Body of pancreas (tissue), 4 donors: Measurements from ENCODE around the gene PARP1. TPM values are rescaled to one million over a fixed set of nuclear protein-coding genes. Genes with fewer than 3 reads are reported as not detected.
A peak's percentile ranks its signal among the peaks of the same experiment; 100 is the strongest.

Source experiments
- ATAC-seq: fragments of 150-250 bp; one replicate; pipeline ENCODE4 v1.9.1; 2016
- DNase-seq, 4 donors: peaks; one replicate each; pipeline ENCODE4 v3.0.0-alpha.2; 2019
- H3K27ac ChIP-seq, 4 donors: fragments of 200-600 bp; sonication (generic); 1 replicate in 3 of 4; 2 replicates in 1 of 4; pipeline versions ENCODE4 v1.5.1 to v1.6.1; 2016 to 2019; ENCODE audit warnings: mild to moderate bottlenecking in 1 of 4, mixed read lengths in 1 of 4, moderate library complexity in 1 of 4
- H3K27me3 ChIP-seq, 2 donors: fragments of 200-600 bp; sonication (generic); one replicate each; pipeline ENCODE4 v1.6.0; 2016; ENCODE audit warnings: mild to moderate bottlenecking in 1 of 2
- H3K36me3 ChIP-seq, 2 donors: fragments of 200-600 bp; sonication (generic); replicated peaks in 1 of 2; 2 replicates each; pipeline ENCODE4 v1.5.1; 2016; ENCODE audit warnings: low read depth in 2 of 2; ENCODE audit not compliant: insufficient read depth in 1 of 2
- H3K4me1 ChIP-seq: fragments of 200-600 bp; sonication (generic); one replicate; pipeline ENCODE4 v1.6.0; 2016
- H3K4me3 ChIP-seq, 2 donors: fragments of 200-600 bp; sonication (generic); 1 replicate in 1 of 2; 2 replicates in 1 of 2; pipeline ENCODE4 v1.5.1; 2016 to 2019
- H3K9me3 ChIP-seq, 3 donors: fragments of 200-600 bp; sonication (generic); 1 replicate in 2 of 3; 2 replicates in 1 of 3; pipeline ENCODE4 v1.5.1; 2016
- POLR2A ChIP-seq, 3 donors: fragments of 450-650 bp; IDR thresholded peaks; one replicate each; pipeline ENCODE4 v1.6.1; 2016; ENCODE audit warnings: antibody characterized with exemption in 3 of 3, mild to moderate bottlenecking in 2 of 3
- WGBS, 2 donors: methylation state at CpG; one replicate each; pipeline ENCODE4 v1.1.5; 2017; 5-methylcytosine and 5-hydroxymethylcytosine counted together
- intact Hi-C: fragments of 100-400 bp; cut with DNase I; formaldehyde crosslinking; loops from one replicate; pipeline ENCODE4 v1.15.1; 2023
- total RNA-seq, 2 donors: library from RNA; depleted of rRNA; stranded (reverse); fragments of >200 nt; gene quantifications; one replicate each; pipeline ENCODE4 v1.1.0, GENCODE V29; 2016
- TF ChIP-seq, protein P1 (sequence below), 7 experiments: fragments of 450-650 bp in 4 of 7; fragments of 200-600 bp in 3 of 7; sonication (generic) in 3 of 7; IDR thresholded peaks; one replicate each; pipeline ENCODE4 v1.5.1; 2016 to 2019; ENCODE audit warnings: antibody characterized with exemption in 7 of 7

PARP1 gene
- total RNA-seq, 2 donors from 2014 or later = 56.3 to 72.8 TPM

DNA sequence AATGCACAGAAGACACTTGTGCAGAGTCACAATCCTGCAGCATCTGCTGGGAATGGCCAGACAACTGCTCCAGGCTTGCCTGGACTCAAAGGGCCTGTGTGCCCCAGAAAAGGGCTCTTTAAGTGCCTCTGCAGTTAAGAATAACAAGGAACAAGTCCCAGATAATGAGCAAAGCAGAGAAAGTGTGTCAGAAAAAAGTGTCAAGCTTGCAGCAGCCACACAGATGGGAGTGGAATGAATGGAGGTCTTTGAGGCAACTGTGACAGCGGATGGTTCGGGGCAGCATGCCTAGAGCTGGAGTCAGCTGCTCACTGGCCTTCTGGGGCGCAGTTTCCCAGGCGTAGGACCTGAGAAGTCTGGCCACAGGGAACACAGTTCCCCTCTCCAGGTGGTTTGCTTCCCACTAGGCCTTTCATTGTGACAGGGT lies 5.1 kb downstream of the PARP1 start:
- DNase-seq (peak; percentile 55 to 87 (median 75)), ATAC-seq (peak; percentile 22)
- TF ChIP-seq, protein P1, sequence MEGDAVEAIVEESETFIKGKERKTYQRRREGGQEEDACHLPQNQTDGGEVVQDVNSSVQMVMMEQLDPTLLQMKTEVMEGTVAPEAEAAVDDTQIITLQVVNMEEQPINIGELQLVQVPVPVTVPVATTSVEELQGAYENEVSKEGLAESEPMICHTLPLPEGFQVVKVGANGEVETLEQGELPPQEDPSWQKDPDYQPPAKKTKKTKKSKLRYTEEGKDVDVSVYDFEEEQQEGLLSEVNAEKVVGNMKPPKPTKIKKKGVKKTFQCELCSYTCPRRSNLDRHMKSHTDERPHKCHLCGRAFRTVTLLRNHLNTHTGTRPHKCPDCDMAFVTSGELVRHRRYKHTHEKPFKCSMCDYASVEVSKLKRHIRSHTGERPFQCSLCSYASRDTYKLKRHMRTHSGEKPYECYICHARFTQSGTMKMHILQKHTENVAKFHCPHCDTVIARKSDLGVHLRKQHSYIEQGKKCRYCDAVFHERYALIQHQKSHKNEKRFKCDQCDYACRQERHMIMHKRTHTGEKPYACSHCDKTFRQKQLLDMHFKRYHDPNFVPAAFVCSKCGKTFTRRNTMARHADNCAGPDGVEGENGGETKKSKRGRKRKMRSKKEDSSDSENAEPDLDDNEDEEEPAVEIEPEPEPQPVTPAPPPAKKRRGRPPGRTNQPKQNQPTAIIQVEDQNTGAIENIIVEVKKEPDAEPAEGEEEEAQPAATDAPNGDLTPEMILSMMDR (IDR thresholded peaks at IDR 0.05) = no peak
- no peak for TF ChIP-seq POLR2A (IDR thresholded peaks at IDR 0.05)
- Histone ChIP-seq H3K36me3 (peaks cover 11 to 16% of the 10 kb centered on the region in 2 donors), H3K9me3 (no peaks in the 10 kb centered on the region), H3K4me1 (peaks cover 55% of the 10 kb centered on the region), H3K27ac (peak overlapping the region; percentile 26 to 60 (median 57)), H3K27me3 (no peaks in the 10 kb centered on the region), H3K4me3 (no peak overlapping the region)
- WGBS, 2 donors = 21 to 37% methylated on average over 3 to 4 of the region's 4 CpGs
- intact Hi-C loops = no loop called here

DNA sequence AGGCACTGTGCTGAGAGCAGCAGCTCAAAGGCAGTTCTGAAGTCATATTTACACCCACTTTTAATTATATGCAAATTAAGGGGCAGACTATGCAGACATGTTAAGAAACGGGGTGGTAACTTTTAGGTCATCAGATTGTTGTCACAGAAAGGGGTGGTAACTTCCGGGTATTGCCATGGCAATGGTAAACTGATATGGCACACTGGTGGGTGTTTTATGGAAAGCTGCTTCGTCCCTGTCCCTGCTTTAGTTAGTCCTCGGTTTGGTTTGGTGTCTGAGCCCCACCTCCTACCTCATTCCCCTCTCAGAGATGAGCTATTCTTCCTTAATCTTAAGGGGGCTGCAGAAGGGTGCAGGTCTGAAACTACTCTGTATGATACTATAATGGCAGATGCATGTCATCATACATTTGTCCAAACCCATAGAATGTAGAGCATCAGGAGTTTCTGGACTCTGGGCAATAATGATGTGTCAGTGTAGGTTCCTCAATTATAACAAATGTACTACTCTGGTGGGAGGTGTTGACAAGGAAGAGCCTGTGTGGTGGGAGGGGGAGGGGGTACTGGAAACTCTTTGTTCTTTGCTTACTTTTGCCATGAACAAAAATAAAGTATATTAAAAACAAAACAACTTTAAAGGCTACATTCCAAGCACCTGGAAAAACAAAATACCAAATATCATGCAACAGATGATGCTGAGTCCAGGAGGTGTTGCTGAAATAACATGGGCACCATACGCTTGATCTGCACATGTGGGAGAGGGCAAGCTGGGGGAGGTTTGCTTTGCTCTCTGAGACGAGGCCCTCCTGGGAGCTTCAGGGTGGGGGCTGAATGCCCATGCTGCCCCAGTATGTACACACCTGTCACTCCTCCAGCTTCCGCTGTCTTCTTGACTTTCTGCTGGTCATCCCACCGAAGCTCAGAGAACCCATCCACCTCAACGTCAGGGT lies 6.3 kb downstream of the PARP1 start:
- H3K9me3 ChIP-seq = no peaks in the 10 kb centered on the region
- peaks cover 62% of the 10 kb centered on the region for H3K4me1 ChIP-seq
- no peaks in the 10 kb centered on the region for H3K27me3 ChIP-seq
- 73% methylated on average over 9 of the region's 9 CpGs for WGBS, 2 donors
- no peak for TF ChIP-seq POLR2A (IDR thresholded peaks at IDR 0.05)
- TF ChIP-seq, protein P1 (IDR thresholded peaks at IDR 0.05) = no peak
- intact Hi-C loops = no loop called here
- peaks cover 11 to 16% of the 10 kb centered on the region in 2 donors for H3K36me3 ChIP-seq
- H3K27ac ChIP-seq = no peak overlapping the region
- H3K4me3 ChIP-seq = no peak overlapping the region
- DNase-seq (no peak), ATAC-seq (no peak)

DNA sequence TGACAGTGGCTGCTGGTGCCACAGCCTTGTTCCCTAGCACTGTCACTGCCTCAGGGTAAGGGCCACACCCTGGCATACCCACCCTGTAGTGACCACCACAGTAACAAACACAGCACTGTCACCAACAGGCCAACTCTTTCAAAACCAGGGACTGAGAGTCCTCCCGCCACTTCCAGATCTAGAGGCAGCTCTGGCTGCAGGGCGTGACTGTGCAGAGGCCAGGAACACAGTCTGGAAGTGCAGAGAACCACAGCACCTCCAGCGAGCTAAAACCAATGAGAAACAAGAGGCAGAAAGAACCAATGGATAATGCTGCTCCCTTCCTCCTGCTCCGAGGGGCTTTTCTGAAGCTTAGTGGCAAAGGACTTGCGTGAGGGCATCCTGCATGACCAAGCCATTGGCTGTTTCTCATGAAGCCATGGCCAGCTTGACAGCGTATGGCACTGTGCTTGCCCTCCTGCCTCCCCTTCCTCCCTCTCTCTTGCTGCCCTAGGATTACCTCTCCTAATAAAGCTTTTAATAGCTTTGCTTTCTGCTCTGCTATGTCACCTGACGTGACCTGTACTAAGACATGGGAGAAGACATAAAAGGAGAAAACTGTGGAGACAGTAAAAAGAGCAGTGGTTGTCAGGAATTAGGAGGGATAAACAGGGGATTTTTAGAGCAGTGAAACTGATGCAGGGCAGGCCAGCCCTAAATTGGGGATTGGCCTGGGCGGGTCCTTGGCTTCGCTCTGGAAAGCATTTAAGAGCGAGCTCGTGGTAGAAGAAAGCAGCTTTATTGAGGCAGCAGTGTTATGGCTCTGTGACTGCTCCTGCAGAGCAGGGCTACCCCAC lies 7.2 kb downstream of the PARP1 start:
- TF ChIP-seq, protein P1 (IDR thresholded peaks at IDR 0.05) = no peak
- TF ChIP-seq POLR2A (IDR thresholded peaks at IDR 0.05) = no peak
- DNase-seq (no peak), ATAC-seq (no peak)
- H3K9me3 ChIP-seq = no peaks in the 10 kb centered on the region
- peaks cover 11 to 16% of the 10 kb centered on the region in 2 donors for H3K36me3 ChIP-seq
- WGBS, 2 donors = 90 to 94% methylated on average over 11 of the region's 11 CpGs
- H3K4me1 ChIP-seq = peaks cover 54% of the 10 kb centered on the region
- no peaks in the 10 kb centered on the region for H3K27me3 ChIP-seq
- no peak overlapping the region for H3K4me3 ChIP-seq
- no peak overlapping the region for H3K27ac ChIP-seq
- intact Hi-C loops = no loop called here

DNA sequence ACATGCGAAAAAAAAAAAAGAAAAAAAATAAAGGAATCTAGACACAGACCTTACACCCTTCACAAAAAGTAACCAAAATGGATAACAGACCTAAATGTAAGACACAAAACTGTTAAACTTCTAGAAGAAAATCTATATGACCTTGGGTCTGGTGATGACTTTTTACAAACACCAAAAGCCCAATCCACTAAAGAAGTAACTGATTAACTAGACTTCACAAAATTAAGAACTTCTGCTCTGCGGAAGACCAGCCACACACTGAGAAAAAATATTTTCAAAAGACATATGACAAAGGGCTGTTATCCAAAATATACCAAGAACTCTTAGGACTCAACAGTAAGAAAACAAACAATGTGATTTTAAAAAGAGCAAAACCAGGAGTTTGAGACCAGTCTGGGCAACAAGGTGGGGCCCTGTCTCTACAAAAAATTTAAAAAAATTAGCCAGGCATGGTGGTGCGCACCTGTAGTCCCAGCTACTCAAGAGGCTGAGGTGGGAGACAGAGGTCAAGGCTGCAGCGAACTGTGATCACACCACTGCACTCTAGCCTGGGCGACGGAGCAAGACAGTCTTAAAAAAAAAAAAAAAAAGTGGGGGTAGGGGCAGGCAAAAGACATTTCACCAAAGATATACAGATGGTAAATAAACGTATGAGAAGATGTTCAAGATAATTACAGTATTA lies 9.8 kb downstream of the PARP1 start:
- TF ChIP-seq, protein P1 (IDR thresholded peaks at IDR 0.05) = no peak
- no peak for TF ChIP-seq POLR2A (IDR thresholded peaks at IDR 0.05)
- intact Hi-C loops = no loop called here
- H3K27ac ChIP-seq = peak overlapping the region in 1 of 4 donors; percentile 20
- DNase-seq = no peak
- no peak overlapping the region for H3K4me3 ChIP-seq
- peaks cover 11 to 16% of the 10 kb centered on the region in 2 donors for H3K36me3 ChIP-seq
- WGBS, 2 donors = 70 to 72% methylated on average over 7 of the region's 7 CpGs
- peaks cover 31% of the 10 kb centered on the region for H3K4me1 ChIP-seq
- no peaks in the 10 kb centered on the region for H3K27me3 ChIP-seq
- no peaks in the 10 kb centered on the region for H3K9me3 ChIP-seq
- no peak for ATAC-seq
